AG09309 (cell line): ENCODE results near the gene CD3E.

Experiments used
- DNase-seq: peaks from one replicate; pipeline ENCODE4 v3.0.0-alpha.2; 2010; ENCODE audit warnings: low read depth
- H3K4me3 ChIP-seq: 2 replicates; pipeline ENCODE4 v1.5.1; 2011; ENCODE audit warnings: mild to moderate bottlenecking, low read depth, low read length, moderate library complexity; ENCODE audit not compliant: control insufficient read depth
- TF ChIP-seq, protein P1 (sequence below): IDR thresholded peaks from 2 replicates; pipeline ENCODE4 v1.5.1; 2011; ENCODE audit warnings: mild to moderate bottlenecking, low read depth, low read length, inconsistent platforms; ENCODE audit not compliant: insufficient read depth, control insufficient read depth; ENCODE audit errors: missing control alignments

Gene CD3E

DNA sequence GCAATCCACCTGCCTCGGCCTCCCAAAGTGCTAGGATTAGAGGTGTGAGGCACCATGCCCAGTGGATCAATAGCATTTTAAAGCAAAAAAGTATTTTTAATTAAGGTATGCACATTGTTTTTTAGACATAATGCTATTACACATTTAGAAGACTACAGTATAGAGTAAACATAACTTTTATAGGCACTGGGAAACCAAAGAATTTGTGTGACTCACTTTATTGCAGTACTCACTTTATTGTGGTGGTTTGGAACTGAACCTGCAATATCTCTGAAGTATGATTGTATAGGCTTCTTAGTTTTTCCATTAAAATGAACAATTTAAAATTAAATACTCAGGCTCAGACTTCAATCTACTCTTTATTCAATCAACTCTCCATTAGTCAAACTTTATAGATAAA, 17.5 kb upstream of the CD3E start:
- no peak overlapping the region for H3K4me3 ChIP-seq
- DNase-seq: peak; percentile 8
- TF ChIP-seq, protein P1, sequence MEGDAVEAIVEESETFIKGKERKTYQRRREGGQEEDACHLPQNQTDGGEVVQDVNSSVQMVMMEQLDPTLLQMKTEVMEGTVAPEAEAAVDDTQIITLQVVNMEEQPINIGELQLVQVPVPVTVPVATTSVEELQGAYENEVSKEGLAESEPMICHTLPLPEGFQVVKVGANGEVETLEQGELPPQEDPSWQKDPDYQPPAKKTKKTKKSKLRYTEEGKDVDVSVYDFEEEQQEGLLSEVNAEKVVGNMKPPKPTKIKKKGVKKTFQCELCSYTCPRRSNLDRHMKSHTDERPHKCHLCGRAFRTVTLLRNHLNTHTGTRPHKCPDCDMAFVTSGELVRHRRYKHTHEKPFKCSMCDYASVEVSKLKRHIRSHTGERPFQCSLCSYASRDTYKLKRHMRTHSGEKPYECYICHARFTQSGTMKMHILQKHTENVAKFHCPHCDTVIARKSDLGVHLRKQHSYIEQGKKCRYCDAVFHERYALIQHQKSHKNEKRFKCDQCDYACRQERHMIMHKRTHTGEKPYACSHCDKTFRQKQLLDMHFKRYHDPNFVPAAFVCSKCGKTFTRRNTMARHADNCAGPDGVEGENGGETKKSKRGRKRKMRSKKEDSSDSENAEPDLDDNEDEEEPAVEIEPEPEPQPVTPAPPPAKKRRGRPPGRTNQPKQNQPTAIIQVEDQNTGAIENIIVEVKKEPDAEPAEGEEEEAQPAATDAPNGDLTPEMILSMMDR: no peak

DNA sequence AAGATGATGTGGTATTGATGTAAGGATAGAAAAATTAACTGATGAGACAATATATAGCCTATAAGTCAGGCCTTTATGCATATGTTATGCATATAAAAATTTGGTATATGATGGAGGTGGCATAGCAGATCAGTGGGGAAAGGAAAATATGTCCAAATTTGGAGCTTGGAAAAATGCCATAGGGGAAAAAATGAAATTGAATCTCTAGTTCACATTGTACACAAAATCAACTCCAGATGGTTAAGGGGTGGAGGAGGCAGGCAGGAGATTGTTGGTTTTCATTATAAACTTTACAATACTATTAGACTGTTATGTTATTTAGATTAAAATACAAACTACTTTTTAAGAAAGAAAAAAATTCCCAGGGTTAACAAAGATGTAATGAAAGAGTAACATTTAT, 15.1 kb upstream of the CD3E start:
- TF ChIP-seq, protein P1: no peak
- H3K4me3 ChIP-seq: no peak overlapping the region
- no peak for DNase-seq

DNA sequence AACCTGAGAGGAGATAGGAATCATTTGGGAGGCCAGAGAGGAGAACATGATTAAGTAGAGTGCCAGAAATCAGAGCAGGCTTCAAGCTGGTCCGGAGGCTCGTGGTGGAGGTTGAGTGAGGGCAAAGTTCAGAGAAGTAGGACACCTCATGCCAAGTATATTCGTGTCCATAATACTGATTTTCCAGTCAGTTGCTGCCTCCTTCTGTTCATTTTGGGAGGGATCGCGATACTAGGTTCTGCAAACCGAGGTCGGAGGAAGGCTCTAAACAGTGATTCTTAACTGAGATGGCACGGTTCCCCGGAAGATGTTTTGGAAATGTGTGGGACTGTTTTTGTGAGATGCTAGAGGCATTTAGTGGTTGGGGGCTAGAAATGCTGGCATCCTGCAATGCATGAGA, 13.6 kb upstream of the CD3E start:
- TF ChIP-seq, protein P1: peak; percentile 8
- no peak overlapping the region for H3K4me3 ChIP-seq
- DNase-seq: no peak

DNA sequence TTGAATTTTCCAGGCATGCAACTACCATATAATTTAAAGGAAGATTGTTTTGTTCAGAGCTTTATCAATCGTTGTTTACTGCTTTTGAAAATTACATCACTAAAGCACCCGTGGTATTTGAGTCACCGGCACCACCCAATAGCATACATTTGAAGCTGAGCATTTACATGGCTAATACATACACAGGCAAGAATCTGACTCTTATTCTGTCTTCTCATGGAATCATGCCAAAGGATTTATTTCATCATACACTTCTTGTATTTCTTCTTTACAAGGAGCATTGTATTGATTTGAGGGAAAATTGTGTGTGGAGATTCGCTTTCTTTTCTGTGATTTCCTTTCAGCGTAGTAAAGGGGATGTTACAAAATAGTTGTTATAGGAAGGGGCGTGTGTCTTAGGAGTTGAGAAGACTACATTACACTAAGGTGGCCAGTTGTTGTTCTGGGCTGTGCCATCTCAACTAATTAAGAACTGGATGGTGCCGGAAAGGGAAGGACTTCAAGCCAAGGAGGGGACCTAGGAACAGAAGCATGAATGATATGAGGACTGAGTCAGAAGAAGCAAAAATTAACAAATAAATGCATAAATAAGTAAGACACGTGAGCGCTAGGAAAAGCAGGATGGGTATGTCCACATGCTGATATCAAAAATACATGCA, 12.9 kb upstream of the CD3E start:
- H3K4me3 ChIP-seq: no peak overlapping the region
- TF ChIP-seq, protein P1: no peak
- DNase-seq: no peak

DNA sequence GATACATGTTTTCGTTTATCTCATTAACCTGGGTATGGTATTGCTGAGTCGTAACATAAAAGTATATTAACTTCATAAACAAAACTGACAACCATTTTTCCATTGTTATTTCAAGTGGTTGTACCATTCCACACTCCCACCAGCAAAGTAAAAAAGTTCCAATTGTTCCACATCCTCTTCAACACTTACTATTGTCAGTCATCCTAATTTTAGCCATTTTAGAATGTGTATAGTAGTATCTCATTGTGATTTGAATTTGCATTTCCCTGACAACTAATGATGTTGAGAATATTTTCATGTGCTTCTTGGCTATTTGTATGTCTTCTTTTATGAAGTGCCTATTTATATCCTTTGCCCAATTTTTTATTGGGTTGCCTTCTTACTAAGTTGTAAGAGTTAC, 10.5 kb upstream of the CD3E start:
- DNase-seq: no peak
- TF ChIP-seq, protein P1: no peak
- H3K4me3 ChIP-seq: no peak overlapping the region

DNA sequence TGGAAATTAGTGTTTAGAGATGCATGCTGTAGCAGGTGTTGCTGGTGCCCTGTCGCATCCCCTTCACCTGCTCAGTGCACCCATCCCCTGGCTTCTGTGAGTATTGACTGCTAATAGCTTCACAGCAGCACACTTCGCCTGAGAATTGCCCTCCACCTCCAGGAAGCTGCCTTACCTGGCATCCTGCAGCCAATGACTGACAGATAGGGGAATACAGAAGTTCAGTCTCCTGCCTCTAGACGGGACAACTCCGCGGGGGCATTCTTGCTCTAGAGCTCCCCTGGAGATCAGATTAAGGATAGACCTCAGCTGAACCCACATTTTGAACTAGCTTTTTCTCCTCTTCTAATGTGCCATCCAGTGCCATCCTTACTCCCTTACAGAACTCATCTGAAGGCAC, 9.3 kb upstream of the CD3E start:
- H3K4me3 ChIP-seq: no peak overlapping the region
- TF ChIP-seq, protein P1: no peak
- no peak for DNase-seq
